Cardiac muscle cell (in vitro differentiated cells and primary cell): ENCODE measurements around the gene SRMS. TPM values are rescaled to one million over a fixed set of nuclear protein-coding genes. Genes with fewer than 3 reads are reported as not detected.
A peak's percentile ranks its signal among the peaks of the same experiment; 100 is the strongest.

Source experiments
- DNase-seq, 2 donors: peaks; one replicate each; pipeline versions ENCODE4 v3.0.0 to v3.0.0-alpha.2; 2010 to 2017; ENCODE audit warnings: low read depth in 1 of 2, low spot score in 1 of 2
- H3K27ac ChIP-seq: fragments of 200-600 bp; sonication (generic); 2 replicates; pipeline ENCODE4 v1.5.1; 2016
- H3K27me3 ChIP-seq: fragments of 200-600 bp; sonication (generic); 2 replicates; pipeline ENCODE4 v1.6.0; 2016; ENCODE audit warnings: control low read depth
- H3K36me3 ChIP-seq: fragments of 200-600 bp; sonication (generic); 2 replicates; pipeline ENCODE4 v1.5.1; 2016; ENCODE audit warnings: control low read depth
- H3K4me1 ChIP-seq: fragments of 200-600 bp; sonication (generic); 2 replicates; pipeline ENCODE4 v1.8.1; 2017; ENCODE audit warnings: low read depth, mild to moderate bottlenecking, mixed run types
- H3K4me3 ChIP-seq: fragments of 200-600 bp; sonication (generic); 2 replicates; pipeline ENCODE4 v1.5.1; 2016; ENCODE audit warnings: mild to moderate bottlenecking
- H3K9me3 ChIP-seq: fragments of 200-600 bp; sonication (generic); 2 replicates; pipeline ENCODE4 v1.5.1; 2017; ENCODE audit warnings: low read depth, mild to moderate bottlenecking, control low read depth
- polyA plus RNA-seq: library from polyadenylated mRNA; unstranded; fragments of >200 nt; fragmentation: Nextera tagmentation; extraction: Ambion mirVana; gene quantifications from 2 replicates; pipeline ENCODE4 v1.2.1, GENCODE V29; 2016
- total RNA-seq: library from RNA; depleted of rRNA; stranded (reverse); fragments of >200 nt; gene quantifications from 2 replicates; pipeline ENCODE4 v1.2.3, GENCODE V29; 2016
- TF ChIP-seq, protein P1 (sequence below): IDR thresholded peaks from 2 replicates; pipeline ENCODE4 v1.5.1; 2012; ENCODE audit warnings: low read depth, mild to moderate bottlenecking, low read length

SRMS gene
- total and polyA plus RNA-seq, 2 experiments from 2014 or later = not detected

GRCh38 chr20:63556873-63557478 lies 9.4 kb upstream of the SRMS start:
- no peak for DNase-seq
- Histone ChIP-seq H3K4me3 (no peak overlapping the region), H3K27ac (no peak overlapping the region)

GRCh38 chr20:63555661-63556381 lies 8.3 kb upstream of the SRMS start:
- H3K27me3 ChIP-seq = no peaks in the 10 kb centered on the region
- TF ChIP-seq, protein P1, sequence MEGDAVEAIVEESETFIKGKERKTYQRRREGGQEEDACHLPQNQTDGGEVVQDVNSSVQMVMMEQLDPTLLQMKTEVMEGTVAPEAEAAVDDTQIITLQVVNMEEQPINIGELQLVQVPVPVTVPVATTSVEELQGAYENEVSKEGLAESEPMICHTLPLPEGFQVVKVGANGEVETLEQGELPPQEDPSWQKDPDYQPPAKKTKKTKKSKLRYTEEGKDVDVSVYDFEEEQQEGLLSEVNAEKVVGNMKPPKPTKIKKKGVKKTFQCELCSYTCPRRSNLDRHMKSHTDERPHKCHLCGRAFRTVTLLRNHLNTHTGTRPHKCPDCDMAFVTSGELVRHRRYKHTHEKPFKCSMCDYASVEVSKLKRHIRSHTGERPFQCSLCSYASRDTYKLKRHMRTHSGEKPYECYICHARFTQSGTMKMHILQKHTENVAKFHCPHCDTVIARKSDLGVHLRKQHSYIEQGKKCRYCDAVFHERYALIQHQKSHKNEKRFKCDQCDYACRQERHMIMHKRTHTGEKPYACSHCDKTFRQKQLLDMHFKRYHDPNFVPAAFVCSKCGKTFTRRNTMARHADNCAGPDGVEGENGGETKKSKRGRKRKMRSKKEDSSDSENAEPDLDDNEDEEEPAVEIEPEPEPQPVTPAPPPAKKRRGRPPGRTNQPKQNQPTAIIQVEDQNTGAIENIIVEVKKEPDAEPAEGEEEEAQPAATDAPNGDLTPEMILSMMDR = no peak
- no peak overlapping the region for H3K4me3 ChIP-seq
- no peaks in the 10 kb centered on the region for H3K4me1 ChIP-seq
- DNase-seq = no peak
- no peaks in the 10 kb centered on the region for H3K9me3 ChIP-seq
- no peaks in the 10 kb centered on the region for H3K36me3 ChIP-seq
- H3K27ac ChIP-seq = no peak overlapping the region

More at GRCh38 chr20:63556873-63557478, 9.4 kb upstream of the SRMS start:
- TF ChIP-seq, protein P1 = no peak
- Histone ChIP-seq H3K9me3 (no peaks in the 10 kb centered on the region), H3K4me1 (no peaks in the 10 kb centered on the region), H3K36me3 (no peaks in the 10 kb centered on the region), H3K27me3 (no peaks in the 10 kb centered on the region)

DNA sequence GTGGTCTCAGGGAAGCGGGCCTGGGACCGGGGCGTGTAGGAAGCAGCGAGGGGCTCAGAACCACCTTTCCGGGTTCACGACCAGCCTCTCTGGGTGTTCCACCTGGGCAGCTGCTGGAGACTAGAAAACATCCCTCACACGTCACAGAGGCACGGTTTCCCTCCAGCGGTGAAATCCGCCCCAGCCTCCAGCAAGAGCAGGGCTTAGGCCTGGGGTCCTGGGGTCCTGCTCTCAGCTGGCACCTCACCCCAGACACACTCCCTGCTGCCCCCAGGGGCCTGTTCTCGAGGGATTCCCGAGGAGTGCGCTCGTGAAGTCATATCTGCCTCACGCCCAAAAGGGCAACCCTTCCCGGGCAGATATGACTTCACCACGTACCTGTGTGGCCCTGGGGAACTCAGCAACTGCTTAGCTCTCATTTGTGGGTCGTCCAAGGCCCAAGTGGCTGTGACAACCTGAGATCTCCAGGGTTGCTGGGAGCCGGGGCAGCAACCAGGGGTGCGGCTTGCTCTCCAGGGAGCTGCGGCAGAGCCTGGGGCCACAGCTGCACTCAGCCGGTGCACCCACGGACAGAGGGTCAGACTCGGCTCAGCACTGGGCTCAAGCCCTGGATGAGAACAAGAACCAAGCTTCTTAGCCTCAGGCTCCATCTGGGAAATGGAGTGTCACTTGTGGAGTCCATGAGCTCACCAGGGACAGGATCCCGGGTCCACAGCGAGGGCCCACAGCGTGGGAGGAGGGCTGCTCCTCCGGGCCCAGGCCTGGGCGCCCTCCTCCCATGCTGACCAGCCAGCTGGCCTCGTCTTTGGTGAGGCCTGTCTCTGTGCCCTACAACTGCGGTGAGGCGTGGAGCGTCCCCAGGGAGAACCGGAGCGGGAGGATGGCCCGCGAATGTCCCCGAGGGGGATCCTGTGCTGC lies 7.1 kb upstream of the SRMS start:
- TF ChIP-seq, protein P1 = no peak
- Histone ChIP-seq H3K4me3 (peak overlapping the region; percentile 74), H3K27ac (no peak overlapping the region), H3K9me3 (no peaks in the 10 kb centered on the region), H3K36me3 (no peaks in the 10 kb centered on the region), H3K4me1 (no peaks in the 10 kb centered on the region), H3K27me3 (no peaks in the 10 kb centered on the region)
- DNase-seq = no peak

GRCh38 chr20:63553933-63554290 lies 6.4 kb upstream of the SRMS start, which contains the start of gene FNDC11:
TSS of gene FNDC11 (plus strand) at chr20:63554159. CDS start at chr20:63555664, 1,505 bp downstream.
- TF ChIP-seq, protein P1 = no peak
- peak within 1 kb of the TSS; percentile 74 for H3K4me3 ChIP-seq
- H3K27me3 ChIP-seq = no peaks in the 10 kb centered on the region
- peak; percentile 34 to 70 for DNase-seq
- no peaks in the 10 kb centered on the region for H3K9me3 ChIP-seq
- no peaks in the 10 kb centered on the region for H3K36me3 ChIP-seq
- H3K27ac ChIP-seq = no peak within 1 kb of the TSS
- no peaks in the 10 kb centered on the region for H3K4me1 ChIP-seq

DNA sequence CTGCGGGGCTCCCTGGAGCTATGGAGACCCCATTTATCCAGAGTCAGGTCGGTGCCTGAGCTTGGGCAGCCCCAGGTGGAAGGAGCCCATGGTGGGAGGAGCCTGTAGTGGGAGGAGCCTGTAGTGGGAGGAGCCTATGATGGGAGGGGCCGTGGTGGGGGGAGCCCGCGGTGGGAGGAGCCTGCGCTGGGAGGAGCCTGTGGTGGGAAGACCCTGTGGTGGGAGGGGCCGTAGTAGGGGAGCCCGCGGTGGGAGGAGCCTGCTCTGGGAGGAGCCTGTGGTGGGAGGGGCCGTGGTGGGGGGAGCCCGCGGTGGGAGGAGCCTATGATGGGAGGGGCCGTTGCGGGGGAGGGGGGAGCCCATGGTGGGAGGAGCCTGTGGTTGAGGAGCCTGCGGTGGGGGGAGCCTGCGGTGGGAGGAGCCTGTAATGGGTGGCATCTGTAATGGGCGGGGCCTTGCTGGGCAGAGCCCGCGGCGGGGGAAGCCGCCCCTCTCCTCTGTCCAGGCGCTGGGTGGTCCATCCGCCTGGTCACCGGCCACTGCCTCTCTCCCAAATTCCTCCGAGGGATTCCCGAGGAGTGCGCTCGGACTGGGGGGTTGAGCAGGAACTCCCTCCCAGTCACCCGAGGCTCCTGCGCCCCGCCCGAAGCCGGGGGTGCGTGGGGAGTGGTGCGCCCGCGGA lies 5.8 kb upstream of the SRMS start:
- no peaks in the 10 kb centered on the region for H3K9me3 ChIP-seq
- H3K36me3 ChIP-seq = no peaks in the 10 kb centered on the region
- H3K4me1 ChIP-seq = no peaks in the 10 kb centered on the region
- DNase-seq = peak; percentile 81 to 87
- TF ChIP-seq, protein P1 = no peak
- H3K4me3 ChIP-seq = peak overlapping the region; percentile 74
- H3K27me3 ChIP-seq = no peaks in the 10 kb centered on the region
- no peak overlapping the region for H3K27ac ChIP-seq
